Skeletal muscle tissue (tissue), 4 donors: ENCODE measurements around the gene COQ8A. TPM values are rescaled to one million over a fixed set of nuclear protein-coding genes. Genes with fewer than 3 reads are reported as not detected.
"Not testable (repeated sequence)": the region's sequence is repeated elsewhere in the genome, so short reads cannot be mapped to it uniquely, and the experiment has no call there.

ENCODE experiments used
- H3K27ac ChIP-seq: one replicate; pipeline ENCODE4 v1.7.0; 2013; ENCODE audit warnings: mild to moderate bottlenecking, low read depth, low read length, inconsistent platforms
- H3K27me3 ChIP-seq, 3 donors: one replicate each; pipeline ENCODE4 v1.7.0; 2013; ENCODE audit warnings: low read length in 3 of 3; ENCODE audit not compliant: control insufficient read depth in 3 of 3, insufficient read depth in 3 of 3
- H3K36me3 ChIP-seq, 3 donors: one replicate each; pipeline ENCODE4 v1.7.0; 2013; ENCODE audit warnings: low read length in 3 of 3; ENCODE audit not compliant: control insufficient read depth in 3 of 3, insufficient read depth in 3 of 3
- H3K4me1 ChIP-seq, 3 donors: one replicate each; pipeline ENCODE4 v1.7.0; 2013; ENCODE audit warnings: low read length in 3 of 3, mild to moderate bottlenecking in 3 of 3; ENCODE audit not compliant: control insufficient read depth in 3 of 3, insufficient read depth in 3 of 3
- H3K4me3 ChIP-seq, 3 donors: one replicate each; pipeline ENCODE4 v1.7.0; 2013; ENCODE audit warnings: low read length in 3 of 3
- H3K9ac ChIP-seq, 3 donors: one replicate each; pipeline ENCODE4 v1.7.0; 2013; ENCODE audit warnings: low read length in 3 of 3, mild to moderate bottlenecking in 3 of 3, moderate library complexity in 2 of 3, low read depth in 1 of 3
- H3K9me3 ChIP-seq, 3 donors: one replicate each; pipeline ENCODE4 v1.7.0; 2013; ENCODE audit warnings: low read length in 3 of 3; ENCODE audit not compliant: control insufficient read depth in 3 of 3
- total RNA-seq: library from RNA; depleted of rRNA; stranded (reverse); fragments of >200 nt; gene quantifications from one replicate; pipeline ENCODE4 v1.2.3, GENCODE V29; 2014
- donor health status: Osteomylitis.

The COQ8A gene
- total RNA-seq, 1 donor from 2014 or later = 64.7 TPM

DNA sequence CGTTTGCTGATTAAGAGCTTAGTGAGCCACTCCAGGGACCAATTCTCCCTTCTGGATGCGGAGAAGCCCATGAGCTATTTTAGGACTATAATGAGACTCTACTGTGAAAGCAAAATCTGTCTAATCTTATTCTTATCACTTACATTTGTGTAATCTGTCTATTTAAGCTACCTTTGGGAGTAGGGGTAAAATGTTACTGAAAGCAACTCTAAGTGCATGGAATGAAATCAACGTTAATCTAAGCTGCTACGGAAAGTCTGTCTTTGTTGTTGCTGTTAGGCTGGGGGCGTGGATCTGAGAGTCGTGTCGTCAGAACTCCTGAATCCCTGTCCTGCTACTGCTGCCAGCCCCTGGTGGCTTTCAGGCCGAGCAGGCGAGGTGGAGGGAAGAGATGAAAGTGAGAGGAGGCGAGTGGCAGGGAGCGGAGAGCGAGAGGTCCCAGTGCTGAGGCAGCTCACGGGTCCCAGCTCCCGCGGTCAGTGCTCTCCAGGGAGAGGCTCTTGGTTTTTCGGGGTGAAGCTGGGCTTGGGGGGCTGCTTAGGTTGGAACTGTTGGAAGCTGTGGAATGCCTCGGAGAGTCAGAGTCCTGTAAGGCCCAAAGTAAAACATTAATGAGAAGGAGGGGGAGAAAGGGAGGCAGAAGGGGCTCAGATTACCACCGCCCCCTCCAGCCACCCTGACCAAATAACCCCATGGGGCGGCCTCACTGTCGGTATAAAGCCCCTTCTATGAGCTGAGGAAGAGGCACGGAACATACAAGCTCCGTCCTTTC is 53.9 kb downstream of the COQ8A start:
- Histone ChIP-seq H3K27ac (no peak overlapping the region), H3K36me3 (peaks cover 0 to 5% (median 5%) of the 10 kb centered on the region in 3 donors), H3K4me1 (peaks cover 20 to 22% (median 21%) of the 10 kb centered on the region in 3 donors), H3K9me3 (no peaks in the 10 kb centered on the region), H3K9ac (peak overlapping the region in 1 of 3 donors; percentile 33), H3K4me3 (no peak overlapping the region), H3K27me3 (no peaks in the 10 kb centered on the region)

DNA sequence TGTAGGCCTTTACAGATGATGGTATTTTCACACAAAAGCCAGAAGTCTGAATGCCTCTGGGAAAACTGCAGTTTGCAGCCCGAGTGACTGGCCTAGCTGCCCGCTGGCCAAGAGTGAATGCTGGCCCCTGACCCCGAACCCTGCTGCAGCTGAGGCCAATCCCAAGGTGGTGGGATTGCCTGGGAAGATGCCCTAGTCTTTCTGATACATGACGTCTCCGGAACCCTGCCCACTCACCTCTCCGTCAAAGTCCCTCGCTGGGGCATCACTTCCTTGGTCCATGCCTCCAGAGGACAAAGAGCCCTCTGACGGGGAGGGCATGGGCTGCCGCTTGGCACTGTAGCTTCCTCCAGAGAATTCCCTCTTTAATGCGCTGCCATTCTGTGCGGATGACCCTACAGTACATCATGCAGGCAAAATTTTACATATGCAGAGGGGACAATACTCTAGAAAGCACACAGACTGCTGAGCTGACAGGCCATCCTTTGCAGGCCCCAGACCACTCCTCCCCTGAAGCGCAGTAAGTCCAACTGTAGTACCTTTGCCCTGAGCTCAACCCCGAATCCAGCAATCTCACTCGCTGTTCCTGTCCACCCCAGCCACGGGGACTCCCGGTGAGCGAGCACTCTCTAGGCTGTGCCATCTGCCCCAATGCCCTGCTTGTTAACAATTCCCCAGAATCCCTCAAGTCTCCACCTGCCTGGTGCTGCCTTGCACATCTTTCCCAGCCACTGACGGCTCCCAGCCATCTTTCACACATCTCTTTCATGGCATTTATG is 54.7 kb downstream of the COQ8A start:
- no peak overlapping the region for H3K4me3 ChIP-seq
- no peaks in the 10 kb centered on the region for H3K27me3 ChIP-seq
- no peak overlapping the region for H3K9ac ChIP-seq
- peaks cover 13 to 14% (median 13%) of the 10 kb centered on the region in 3 donors for H3K4me1 ChIP-seq
- H3K9me3 ChIP-seq = no peaks in the 10 kb centered on the region
- H3K36me3 ChIP-seq = peaks cover 0 to 5% (median 5%) of the 10 kb centered on the region in 3 donors
- no peak overlapping the region for H3K27ac ChIP-seq

DNA sequence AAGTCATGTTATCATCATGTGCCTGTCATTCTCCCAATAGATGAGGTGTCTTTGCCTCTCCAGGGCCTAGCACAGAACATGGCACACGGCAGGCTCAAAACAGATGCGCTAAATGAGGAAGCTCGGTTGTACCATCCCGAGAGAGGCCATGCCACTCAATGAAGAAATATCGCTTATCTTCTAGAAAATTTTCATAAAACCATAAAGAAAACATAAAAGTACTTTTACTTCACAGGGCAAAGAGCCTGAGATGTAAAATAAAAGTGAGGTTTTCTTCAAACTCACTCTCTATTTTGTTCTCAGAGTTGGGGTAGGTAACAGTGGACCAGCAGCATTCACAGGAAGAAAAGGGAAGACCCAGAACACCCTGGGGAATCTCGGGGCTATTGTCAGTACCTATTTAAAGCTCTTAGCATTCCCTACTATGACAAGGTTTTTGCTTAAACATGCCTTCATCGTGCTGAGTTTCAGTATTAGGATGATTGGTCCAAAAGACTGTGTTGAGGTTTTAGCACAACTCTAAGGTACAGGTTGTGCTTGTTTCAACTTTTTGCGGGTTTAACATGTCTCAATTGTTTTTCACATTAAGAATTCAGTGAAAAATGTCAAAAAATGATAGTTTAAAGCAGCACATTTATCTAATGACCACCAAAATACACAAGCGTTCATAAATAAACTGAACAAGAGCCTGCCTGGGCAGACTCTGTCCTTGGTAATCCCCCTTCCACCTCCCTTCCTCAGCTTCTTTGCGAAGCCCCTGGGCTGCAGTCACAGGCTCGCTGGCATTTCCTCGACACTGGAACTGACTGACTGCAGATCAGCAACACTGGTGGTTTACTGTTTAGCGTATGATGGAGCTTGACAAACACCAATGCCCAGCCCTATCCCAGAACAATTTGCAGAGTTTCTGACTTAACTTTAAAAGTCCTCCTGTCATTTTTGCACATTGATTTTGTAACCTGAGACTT is 55.6 kb downstream of the COQ8A start:
- Histone ChIP-seq H3K9me3 (no peaks in the 10 kb centered on the region), H3K9ac (no peak overlapping the region), H3K27me3 (no peaks in the 10 kb centered on the region), H3K27ac (no peak overlapping the region), H3K36me3 (peaks cover 0 to 5% (median 5%) of the 10 kb centered on the region in 3 donors), H3K4me3 (no peak overlapping the region), H3K4me1 (peaks cover 4 to 6% (median 5%) of the 10 kb centered on the region in 3 donors)

DNA sequence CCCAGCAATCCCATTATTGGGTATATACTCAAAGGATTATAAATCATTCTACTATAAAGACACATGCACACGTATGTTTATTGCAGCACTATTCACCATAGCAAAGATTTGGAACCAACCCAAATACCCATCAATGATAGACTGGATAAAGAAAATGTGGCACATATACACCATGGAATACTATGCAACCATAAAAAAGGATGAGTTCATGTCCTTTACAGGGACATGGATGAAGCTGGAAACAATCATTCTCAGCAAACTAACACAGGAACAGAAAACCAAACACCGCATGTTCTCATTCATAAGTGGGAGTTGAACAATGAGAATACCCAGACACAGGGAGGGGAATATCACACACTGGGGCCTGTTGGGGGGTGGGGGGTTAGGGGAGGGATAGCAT is 59.5 kb downstream of the COQ8A start:
- H3K4me1 ChIP-seq, H3K4me3 ChIP-seq, H3K9ac ChIP-seq, H3K27me3 ChIP-seq, H3K9me3 ChIP-seq, H3K27ac ChIP-seq: not testable (repeated sequence)
- H3K36me3 ChIP-seq = peaks cover 5 to 32% (median 9%) of the 10 kb centered on the region in 3 donors

GRCh38 chr1:227002531-227003049 is 62.5 kb downstream of the COQ8A start:
- no peak overlapping the region for H3K27ac ChIP-seq
- H3K36me3 ChIP-seq = peaks cover 11 to 37% (median 13%) of the 10 kb centered on the region in 3 donors
- no peak overlapping the region for H3K9ac ChIP-seq

DNA sequence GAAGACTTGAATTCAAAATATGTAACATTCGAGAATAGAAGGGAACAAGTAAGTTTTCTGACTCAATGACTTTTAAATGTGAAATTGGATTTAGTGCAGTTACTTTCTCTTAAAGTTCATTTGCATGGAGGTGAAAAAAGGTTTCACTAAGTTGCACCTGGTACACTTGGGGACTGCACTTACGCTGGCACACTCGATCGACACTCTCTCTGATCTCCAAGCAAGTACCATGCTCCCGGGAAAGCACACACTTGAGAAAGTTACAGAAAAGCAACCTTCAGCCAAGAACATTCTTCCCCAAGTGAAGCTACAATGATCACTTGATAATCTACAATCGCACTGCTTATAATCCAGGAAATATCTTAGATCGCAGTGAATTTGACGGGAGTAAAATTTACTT is 63.1 kb downstream of the COQ8A start:
- no peaks in the 10 kb centered on the region for H3K9me3 ChIP-seq
- H3K4me3 ChIP-seq = no peak overlapping the region
- no peak overlapping the region for H3K9ac ChIP-seq
- H3K27me3 ChIP-seq = no peaks in the 10 kb centered on the region
- H3K36me3 ChIP-seq = peaks cover 11 to 37% (median 13%) of the 10 kb centered on the region in 3 donors
- H3K4me1 ChIP-seq = no peaks in the 10 kb centered on the region
- H3K27ac ChIP-seq = no peak overlapping the region

More at GRCh38 chr1:227002531-227003049, 62.5 kb downstream of the COQ8A start:
- H3K4me3 ChIP-seq = no peak overlapping the region
- no peaks in the 10 kb centered on the region for H3K4me1 ChIP-seq
- H3K9me3 ChIP-seq = no peaks in the 10 kb centered on the region
- no peaks in the 10 kb centered on the region for H3K27me3 ChIP-seq

DNA sequence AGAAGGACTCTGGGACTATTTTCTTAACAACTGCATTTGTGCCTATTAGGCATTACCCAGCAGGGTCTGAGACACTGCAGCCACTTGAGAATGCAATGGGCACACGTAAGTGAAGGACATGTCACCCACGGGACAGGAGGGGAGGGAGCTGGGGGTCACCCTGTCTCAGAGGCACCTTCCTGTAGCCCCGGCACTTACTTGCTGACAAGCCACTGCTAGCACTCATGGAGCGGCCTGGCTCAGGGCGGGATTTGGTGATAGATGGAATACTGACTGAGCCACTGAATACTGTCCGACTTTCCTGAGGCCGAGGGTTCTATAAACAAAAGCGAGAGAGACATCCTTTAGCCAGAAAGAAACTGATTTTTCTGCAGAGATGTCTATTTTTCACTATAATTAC is 64.7 kb downstream of the COQ8A start:
- H3K4me3 ChIP-seq = no peak overlapping the region
- no peaks in the 10 kb centered on the region for H3K4me1 ChIP-seq
- peaks cover 11 to 37% (median 13%) of the 10 kb centered on the region in 3 donors for H3K36me3 ChIP-seq
- no peaks in the 10 kb centered on the region for H3K9me3 ChIP-seq
- no peak overlapping the region for H3K27ac ChIP-seq
- H3K9ac ChIP-seq = no peak overlapping the region
- no peaks in the 10 kb centered on the region for H3K27me3 ChIP-seq

DNA sequence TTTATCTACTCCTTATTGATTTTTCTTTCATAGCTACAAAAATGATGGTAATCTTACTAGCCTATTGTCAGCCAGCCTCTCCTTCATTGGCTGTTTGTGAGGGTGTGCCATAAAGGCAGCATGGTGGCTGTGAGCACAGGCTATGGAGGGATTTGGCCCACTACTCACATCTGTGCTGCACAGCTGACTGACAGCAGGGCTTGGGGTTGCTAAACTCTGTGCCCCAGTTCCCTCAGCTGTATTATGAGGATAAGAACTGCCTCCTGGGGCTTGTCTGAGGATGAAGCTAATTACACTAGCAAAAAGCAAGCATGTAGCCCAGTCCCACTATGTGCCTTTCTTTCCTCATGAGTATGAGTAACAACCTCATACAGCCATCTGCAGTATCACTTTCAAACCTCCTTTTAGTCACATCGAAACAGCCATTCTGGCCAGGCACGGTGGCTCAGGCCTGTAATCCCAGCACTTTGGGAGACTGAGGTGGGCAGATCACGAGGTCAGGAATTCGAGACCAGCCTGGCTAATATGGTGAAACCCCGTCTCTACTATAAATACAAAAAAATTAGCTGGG is 66.2 kb downstream of the COQ8A start:
- no peaks in the 10 kb centered on the region for H3K9me3 ChIP-seq
- no peaks in the 10 kb centered on the region for H3K27me3 ChIP-seq
- H3K36me3 ChIP-seq = peaks cover 11 to 35% (median 16%) of the 10 kb centered on the region in 3 donors
- H3K4me3 ChIP-seq = no peak overlapping the region
- no peak overlapping the region for H3K9ac ChIP-seq
- H3K27ac ChIP-seq = no peak overlapping the region
- no peaks in the 10 kb centered on the region for H3K4me1 ChIP-seq

DNA sequence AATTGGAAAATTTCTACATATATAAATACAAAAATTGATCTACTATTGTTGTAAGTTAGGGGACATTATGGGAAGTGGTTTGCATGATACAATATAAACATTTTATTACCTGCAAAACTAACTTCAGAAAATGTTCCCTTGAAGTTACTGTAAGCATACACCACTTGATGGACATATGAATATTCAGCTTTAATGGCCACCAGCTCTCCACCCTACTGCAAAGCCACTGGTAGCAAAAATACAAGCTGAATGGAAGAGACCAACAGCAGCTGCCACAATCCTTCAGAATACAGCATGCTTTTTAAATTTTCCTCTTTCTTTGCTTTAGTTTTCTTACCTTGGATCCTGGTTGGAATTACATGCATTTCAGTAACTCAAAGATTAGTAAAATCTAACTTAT is 69.8 kb downstream of the COQ8A start:
- peaks cover 3 to 11% (median 4%) of the 10 kb centered on the region in 3 donors for H3K36me3 ChIP-seq

More for the DNA sequence above, 69.8 kb downstream of the COQ8A start:
- no peak overlapping the region for H3K4me3 ChIP-seq
- H3K9ac ChIP-seq = no peak overlapping the region
- no peaks in the 10 kb centered on the region for H3K27me3 ChIP-seq
- H3K4me1 ChIP-seq = no peaks in the 10 kb centered on the region
- H3K27ac ChIP-seq = no peak overlapping the region
- H3K9me3 ChIP-seq = no peaks in the 10 kb centered on the region
